ENCODE results near the gene PHACTR3.

Gene PHACTR3

DNA sequence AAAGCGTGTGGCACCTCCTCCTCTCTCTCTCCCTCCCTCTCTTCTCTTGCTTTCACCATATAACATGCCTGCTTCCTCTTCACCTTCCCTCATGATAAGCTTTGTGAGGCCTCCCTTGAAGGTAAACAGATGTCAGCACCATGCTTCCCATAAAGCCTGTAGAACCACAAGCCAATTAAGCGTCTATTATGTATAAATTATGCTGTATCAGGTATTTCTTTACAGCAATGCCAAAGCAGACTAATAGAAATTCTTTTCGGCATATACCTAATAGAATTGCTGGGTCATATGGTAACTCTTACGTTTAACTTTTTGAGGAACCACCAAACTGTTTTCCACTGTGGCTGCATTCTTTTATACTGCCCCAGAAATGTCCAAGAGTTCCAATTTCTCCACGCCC is 254.1 kb downstream of the PHACTR3 start:
- no peaks in the 10 kb centered on the region for H3K79me2 ChIP-seq (ENCODE audit: control insufficient read depth, low read length)
- H3K4me3 ChIP-seq (ENCODE audit: low read length): no peak overlapping the region
- no peaks in the 10 kb centered on the region for H3K36me3 ChIP-seq (ENCODE audit: control insufficient read depth, low read length)
- no peaks in the 10 kb centered on the region for H3K9me3 ChIP-seq (ENCODE audit: control insufficient read depth, insufficient read depth, low read length)
- no peaks in the 10 kb centered on the region for H3K4me1 ChIP-seq (ENCODE audit: control insufficient read depth, low read length)
- H3K27ac ChIP-seq (ENCODE audit: low read depth, low read length): no peak overlapping the region
- no peak overlapping the region for H3K4me2 ChIP-seq (ENCODE audit: low read length)
- no peaks in the 10 kb centered on the region for H4K20me1 ChIP-seq (ENCODE audit: control insufficient read depth, insufficient read depth, low read depth, low read length)
- no peaks in the 10 kb centered on the region for H3F3A ChIP-seq (ENCODE audit: control insufficient read depth, insufficient read depth)
- no peaks in the 10 kb centered on the region for H3K9me2 ChIP-seq (replicated peaks; ENCODE audit: control insufficient read depth, low read length)
- H3K27me3 ChIP-seq (ENCODE audit: control insufficient read depth, low read length): no peaks in the 10 kb centered on the region; the same call in 1 of the 2 replicates
- TF ChIP-seq, protein P1, sequence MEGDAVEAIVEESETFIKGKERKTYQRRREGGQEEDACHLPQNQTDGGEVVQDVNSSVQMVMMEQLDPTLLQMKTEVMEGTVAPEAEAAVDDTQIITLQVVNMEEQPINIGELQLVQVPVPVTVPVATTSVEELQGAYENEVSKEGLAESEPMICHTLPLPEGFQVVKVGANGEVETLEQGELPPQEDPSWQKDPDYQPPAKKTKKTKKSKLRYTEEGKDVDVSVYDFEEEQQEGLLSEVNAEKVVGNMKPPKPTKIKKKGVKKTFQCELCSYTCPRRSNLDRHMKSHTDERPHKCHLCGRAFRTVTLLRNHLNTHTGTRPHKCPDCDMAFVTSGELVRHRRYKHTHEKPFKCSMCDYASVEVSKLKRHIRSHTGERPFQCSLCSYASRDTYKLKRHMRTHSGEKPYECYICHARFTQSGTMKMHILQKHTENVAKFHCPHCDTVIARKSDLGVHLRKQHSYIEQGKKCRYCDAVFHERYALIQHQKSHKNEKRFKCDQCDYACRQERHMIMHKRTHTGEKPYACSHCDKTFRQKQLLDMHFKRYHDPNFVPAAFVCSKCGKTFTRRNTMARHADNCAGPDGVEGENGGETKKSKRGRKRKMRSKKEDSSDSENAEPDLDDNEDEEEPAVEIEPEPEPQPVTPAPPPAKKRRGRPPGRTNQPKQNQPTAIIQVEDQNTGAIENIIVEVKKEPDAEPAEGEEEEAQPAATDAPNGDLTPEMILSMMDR (IDR thresholded peaks at IDR 0.05; ENCODE audit: low read depth, low read length, poor library complexity, severe bottlenecking): no peak
- TF ChIP-seq EZH2phosphoT487 (IDR thresholded peaks at IDR 0.05; ENCODE audit: borderline replicate concordance, low read length): no peak

DNA sequence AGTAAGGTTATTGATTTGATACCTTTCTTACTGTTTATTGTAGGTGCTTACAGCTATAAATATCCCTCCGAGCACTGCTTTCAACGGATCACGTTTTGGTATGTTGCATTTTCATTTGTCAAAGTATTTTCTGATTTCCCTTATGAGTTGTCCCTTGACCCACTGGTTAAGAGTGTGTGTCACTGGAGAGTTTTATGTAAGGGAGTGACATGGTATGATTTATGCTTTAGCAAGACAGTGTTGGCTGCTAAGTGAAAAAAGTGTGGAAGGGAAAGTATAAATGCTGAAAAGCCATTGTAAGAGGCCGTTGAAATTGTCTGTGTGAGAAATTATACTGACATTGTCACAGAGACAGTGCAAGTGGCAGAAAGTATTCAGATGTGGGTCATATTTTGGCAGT is 257.1 kb downstream of the PHACTR3 start:
- TF ChIP-seq, protein P1 (IDR thresholded peaks at IDR 0.05; ENCODE audit: low read depth, low read length, poor library complexity, severe bottlenecking): no peak
- no peak for TF ChIP-seq EZH2phosphoT487 (IDR thresholded peaks at IDR 0.05; ENCODE audit: borderline replicate concordance, low read length)
- H3K4me1 ChIP-seq (ENCODE audit: control insufficient read depth, low read length): no peaks in the 10 kb centered on the region

DNA sequence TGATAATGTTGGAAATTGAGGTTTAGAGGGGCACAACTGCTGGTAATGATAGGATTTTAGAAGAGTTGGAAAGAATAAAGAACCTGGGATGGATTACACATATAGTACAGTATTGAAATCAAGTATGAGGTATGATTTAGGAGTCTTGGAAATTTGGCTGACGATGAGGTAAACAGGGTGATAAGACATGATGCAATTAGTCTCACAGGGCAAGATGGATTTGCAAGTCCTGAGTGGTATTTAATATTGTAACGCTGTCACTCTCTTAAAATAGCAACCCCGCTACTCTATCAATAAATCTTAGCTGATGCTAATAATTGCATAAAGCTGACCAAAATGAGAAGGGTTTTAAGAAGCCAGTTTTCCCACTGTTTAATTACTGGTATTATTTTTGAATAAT is 258.7 kb downstream of the PHACTR3 start:
- no peaks in the 10 kb centered on the region for H4K20me1 ChIP-seq (ENCODE audit: control insufficient read depth, insufficient read depth, low read depth, low read length)
- peaks cover 5% of the 10 kb centered on the region for H3K27me3 ChIP-seq (ENCODE audit: control insufficient read depth, low read length)
- H3K4me3 ChIP-seq (ENCODE audit: low read length): no peak overlapping the region
- no peaks in the 10 kb centered on the region for H3K79me2 ChIP-seq (ENCODE audit: control insufficient read depth, low read length)
- no peak for TF ChIP-seq EZH2phosphoT487 (IDR thresholded peaks at IDR 0.05; ENCODE audit: borderline replicate concordance, low read length)
- TF ChIP-seq, protein P1 (IDR thresholded peaks at IDR 0.05; ENCODE audit: low read depth, low read length, poor library complexity, severe bottlenecking): no peak
- no peaks in the 10 kb centered on the region for H3K9me3 ChIP-seq (ENCODE audit: control insufficient read depth, insufficient read depth, low read length)
- H3K36me3 ChIP-seq (ENCODE audit: control insufficient read depth, low read length): no peaks in the 10 kb centered on the region
- H3K4me2 ChIP-seq (ENCODE audit: low read length): no peak overlapping the region
- H3K4me1 ChIP-seq (ENCODE audit: control insufficient read depth, low read length): no peaks in the 10 kb centered on the region
- no peak overlapping the region for H3K27ac ChIP-seq (ENCODE audit: low read depth, low read length)
- no peaks in the 10 kb centered on the region for H3F3A ChIP-seq (ENCODE audit: control insufficient read depth, insufficient read depth)
- H3K9me2 ChIP-seq (replicated peaks; ENCODE audit: control insufficient read depth, low read length): no peaks in the 10 kb centered on the region

More for the DNA sequence above, 257.1 kb downstream of the PHACTR3 start:
- no peaks in the 10 kb centered on the region for H4K20me1 ChIP-seq (ENCODE audit: control insufficient read depth, insufficient read depth, low read depth, low read length)
- H3K27me3 ChIP-seq (ENCODE audit: control insufficient read depth, low read length): peaks cover 5% of the 10 kb centered on the region
- H3K27ac ChIP-seq (ENCODE audit: low read depth, low read length): no peak overlapping the region
- H3K4me3 ChIP-seq (ENCODE audit: low read length): no peak overlapping the region
- H3K36me3 ChIP-seq (ENCODE audit: control insufficient read depth, low read length): no peaks in the 10 kb centered on the region
- H3K79me2 ChIP-seq (ENCODE audit: control insufficient read depth, low read length): no peaks in the 10 kb centered on the region
- no peaks in the 10 kb centered on the region for H3K9me2 ChIP-seq (replicated peaks; ENCODE audit: control insufficient read depth, low read length)
- no peaks in the 10 kb centered on the region for H3K9me3 ChIP-seq (ENCODE audit: control insufficient read depth, insufficient read depth, low read length)
- H3F3A ChIP-seq (ENCODE audit: control insufficient read depth, insufficient read depth): no peaks in the 10 kb centered on the region
- no peak overlapping the region for H3K4me2 ChIP-seq (ENCODE audit: low read length)
